OCI-M1 (cell line): ENCODE measurements around the gene ERBB2.

Source experiments
- DNase-seq: peaks from one replicate; lab custom pipeline; 2025; lab: John Stamatoyannopoulos, UW

ERBB2 gene

GRCh38 chr17:39665642-39666224, 34.1 kb upstream of the ERBB2 start:
- DNase-seq: no peak

GRCh38 chr17:39666231-39666600, 33.6 kb upstream of the ERBB2 start:
- no peak for DNase-seq

GRCh38 chr17:39666601-39667261, 33.1 kb upstream of the ERBB2 start:
- DNase-seq: no peak

- peak; percentile 78 for DNase-seq
Observed at GRCh38 chr17:39667262-39667944, 32.5 kb upstream of the ERBB2 start.

GRCh38 chr17:39667945-39668924, 31.6 kb upstream of the ERBB2 start, which contains the start of gene PNMT:
PNMT (plus strand) TSS chr17:39668453; CDS start chr17:39668476, 23 bp downstream.
- peak; percentile 83 for DNase-seq

GRCh38 chr17:39669897-39670735, 29.7 kb upstream of the ERBB2 start:
- no peak for DNase-seq

GRCh38 chr17:39670746-39671145, 29.1 kb upstream of the ERBB2 start:
- no peak for DNase-seq

- DNase-seq: peak; percentile 47
Observed at GRCh38 chr17:39671651-39672521, 28.0 kb upstream of the ERBB2 start.

GRCh38 chr17:39672522-39673334, 27.1 kb upstream of the ERBB2 start:
- no peak for DNase-seq

- no peak for DNase-seq
Observed at GRCh38 chr17:39673335-39674081, 26.4 kb upstream of the ERBB2 start.

- no peak for DNase-seq
Observed at GRCh38 chr17:39674179-39674578, 25.7 kb upstream of the ERBB2 start.

GRCh38 chr17:39674702-39675389, 25.0 kb upstream of the ERBB2 start:
- DNase-seq: no peak

GRCh38 chr17:39675390-39676082, 24.3 kb upstream of the ERBB2 start:
- DNase-seq: no peak

- peak; percentile 37 for DNase-seq
Observed at GRCh38 chr17:39676198-39676819, 23.6 kb upstream of the ERBB2 start.

- no peak for DNase-seq
Observed at GRCh38 chr17:39677072-39677471, 22.8 kb upstream of the ERBB2 start.

- DNase-seq: no peak
Observed at GRCh38 chr17:39677542-39678339, 22.1 kb upstream of the ERBB2 start.
